ENCODE measurements around the gene AGBL4. TPM values are rescaled to one million over a fixed set of nuclear protein-coding genes. Genes with fewer than 3 reads are reported as not detected.

The AGBL4 gene
- total and polyA plus RNA-seq, 7 experiments from 2014 or later = 0.27 TPM; not detected in 6

DNA sequence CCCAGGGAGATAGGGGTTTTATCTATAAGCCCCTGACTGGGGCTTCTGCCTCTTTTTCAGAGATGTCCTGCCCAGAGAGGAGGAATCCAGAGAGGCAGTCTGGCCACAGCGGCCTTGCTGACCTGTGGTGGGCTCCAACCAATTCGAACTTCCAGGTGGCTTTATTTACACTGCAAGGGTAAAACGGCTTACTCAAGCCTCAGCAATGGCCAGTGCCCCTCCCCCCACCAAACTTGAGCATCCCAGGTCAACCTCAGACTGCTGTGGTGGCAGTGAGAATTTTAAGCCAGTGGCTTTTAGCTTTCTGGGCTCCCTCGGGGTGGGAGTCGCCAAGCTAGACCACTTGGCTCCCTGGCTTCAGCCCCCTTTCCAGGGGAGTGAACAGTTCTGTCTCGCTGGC is 863.1 kb downstream of the AGBL4 start:
- peaks cover 0 to 11% (median 3%) of the 10 kb centered on the region in 11 donors for H3K9me3 Mint-ChIP-seq
- Histone ChIP-seq H3K36me3 (ENCODE audit: control insufficient read depth in 2 of 3, insufficient read depth in 3 of 3, low read length in 3 of 3) (no peaks in the 10 kb centered on the region), H3K9me3 (ENCODE audit: control insufficient read depth in 2 of 3, low read length in 3 of 3) (no peaks in the 10 kb centered on the region), H3K27ac (ENCODE audit: low read depth, low read length) (no peak overlapping the region), H3K27me3 (ENCODE audit: control insufficient read depth in 2 of 2, insufficient read depth in 2 of 2, low read length in 2 of 2) (no peaks in the 10 kb centered on the region), H3K4me1 (ENCODE audit: control insufficient read depth in 2 of 2, insufficient read depth in 2 of 2, low read length in 2 of 2) (no peaks in the 10 kb centered on the region), H3K4me3 (ENCODE audit: low read length) (no peak overlapping the region)
- ATAC-seq (no peak), DNase-seq (no peak)
- H3K36me3 Mint-ChIP-seq = no peaks in the 10 kb centered on the region
- intact Hi-C loops (cut with micrococcal nuclease) = no loop called here
- H3K4me1 Mint-ChIP-seq = no peaks in the 10 kb centered on the region
- ChIA-PET POLR2A (no interaction called here), CTCF (no interaction called here)
- no peak overlapping the region for H3K4me3 Mint-ChIP-seq
- no peak overlapping the region for H3K27ac Mint-ChIP-seq
- H3K27me3 Mint-ChIP-seq = peaks cover 0 to 4% (median 0%) of the 10 kb centered on the region in 5 donors

GRCh38 chr1:49136738-49137251 is 887.0 kb downstream of the AGBL4 start:
- H3K4me1 Mint-ChIP-seq = no peaks in the 10 kb centered on the region
- H3K27ac ChIP-seq (ENCODE audit: low read depth, low read length) = no peak overlapping the region
- no peak overlapping the region for H3K27ac Mint-ChIP-seq
- H3K4me3 ChIP-seq (ENCODE audit: low read length) = no peak overlapping the region
- ATAC-seq = no peak
- intact Hi-C loops (cut with micrococcal nuclease) = no loop called here
- ChIA-PET CTCF (no interaction called here), POLR2A (no interaction called here)
- H3K36me3 ChIP-seq (ENCODE audit: control insufficient read depth in 2 of 3, insufficient read depth in 3 of 3, low read length in 3 of 3) = no peaks in the 10 kb centered on the region
- peaks cover 4 to 31% (median 11%) of the 10 kb centered on the region in 11 donors for H3K9me3 Mint-ChIP-seq
- H3K27me3 ChIP-seq (ENCODE audit: control insufficient read depth in 2 of 2, insufficient read depth in 2 of 2, low read length in 2 of 2) = no peaks in the 10 kb centered on the region
- DNase-seq = no peak
- H3K9me3 ChIP-seq (ENCODE audit: control insufficient read depth in 2 of 3, low read length in 3 of 3) = no peaks in the 10 kb centered on the region
- peaks cover 0 to 6% (median 3%) of the 10 kb centered on the region in 5 donors for H3K36me3 Mint-ChIP-seq
- H3K4me3 Mint-ChIP-seq = no peak overlapping the region
- H3K4me1 ChIP-seq (ENCODE audit: control insufficient read depth in 2 of 2, insufficient read depth in 2 of 2, low read length in 2 of 2) = no peaks in the 10 kb centered on the region
- H3K27me3 Mint-ChIP-seq = no peaks in the 10 kb centered on the region

GRCh38 chr1:49125746-49126145 is 898.0 kb downstream of the AGBL4 start:
- ChIA-PET POLR2A (no interaction called here), CTCF (no interaction called here)
- H3K4me1 ChIP-seq (ENCODE audit: control insufficient read depth in 2 of 2, insufficient read depth in 2 of 2, low read length in 2 of 2) = no peaks in the 10 kb centered on the region
- no peaks in the 10 kb centered on the region for H3K9me3 ChIP-seq (ENCODE audit: control insufficient read depth in 2 of 3, low read length in 3 of 3)
- Mint-ChIP-seq H3K27me3 (peaks cover 0 to 5% (median 0%) of the 10 kb centered on the region in 5 donors), H3K36me3 (no peaks in the 10 kb centered on the region), H3K9me3 (peaks cover 0 to 9% (median 5%) of the 10 kb centered on the region in 11 donors), H3K27ac (no peak overlapping the region), H3K4me1 (no peaks in the 10 kb centered on the region), H3K4me3 (no peak overlapping the region)
- no peak for ATAC-seq
- H3K4me3 ChIP-seq (ENCODE audit: low read length) = no peak overlapping the region
- intact Hi-C loops (cut with micrococcal nuclease) = no loop called here
- H3K36me3 ChIP-seq (ENCODE audit: control insufficient read depth in 2 of 3, insufficient read depth in 3 of 3, low read length in 3 of 3) = no peaks in the 10 kb centered on the region
- no peak for DNase-seq
- no peak overlapping the region for H3K27ac ChIP-seq (ENCODE audit: low read depth, low read length)
- no peaks in the 10 kb centered on the region for H3K27me3 ChIP-seq (ENCODE audit: control insufficient read depth in 2 of 2, insufficient read depth in 2 of 2, low read length in 2 of 2)

- Histone ChIP-seq H3K27me3 (ENCODE audit: control insufficient read depth in 2 of 2, insufficient read depth in 2 of 2, low read length in 2 of 2) (no peaks in the 10 kb centered on the region), H3K36me3 (ENCODE audit: control insufficient read depth in 2 of 3, insufficient read depth in 3 of 3, low read length in 3 of 3) (no peaks in the 10 kb centered on the region), H3K4me1 (ENCODE audit: control insufficient read depth in 2 of 2, insufficient read depth in 2 of 2, low read length in 2 of 2) (no peaks in the 10 kb centered on the region), H3K27ac (ENCODE audit: low read depth, low read length) (no peak overlapping the region), H3K4me3 (ENCODE audit: low read length) (no peak overlapping the region), H3K9me3 (ENCODE audit: control insufficient read depth in 2 of 3, low read length in 3 of 3) (no peaks in the 10 kb centered on the region)
- no peak overlapping the region for H3K4me3 Mint-ChIP-seq
- H3K27me3 Mint-ChIP-seq = peaks cover 0 to 5% (median 0%) of the 10 kb centered on the region in 5 donors
- intact Hi-C loops (cut with micrococcal nuclease) = no loop called here
- H3K27ac Mint-ChIP-seq = no peak overlapping the region
- ChIA-PET POLR2A (no interaction called here), CTCF (no interaction called here)
- peaks cover 0 to 15% (median 2%) of the 10 kb centered on the region in 11 donors for H3K9me3 Mint-ChIP-seq
- no peaks in the 10 kb centered on the region for H3K4me1 Mint-ChIP-seq
- ATAC-seq (no peak), DNase-seq (no peak)
- H3K36me3 Mint-ChIP-seq = no peaks in the 10 kb centered on the region
Measured at GRCh38 chr1:49111931-49112330, 911.8 kb downstream of the AGBL4 start.

DNA sequence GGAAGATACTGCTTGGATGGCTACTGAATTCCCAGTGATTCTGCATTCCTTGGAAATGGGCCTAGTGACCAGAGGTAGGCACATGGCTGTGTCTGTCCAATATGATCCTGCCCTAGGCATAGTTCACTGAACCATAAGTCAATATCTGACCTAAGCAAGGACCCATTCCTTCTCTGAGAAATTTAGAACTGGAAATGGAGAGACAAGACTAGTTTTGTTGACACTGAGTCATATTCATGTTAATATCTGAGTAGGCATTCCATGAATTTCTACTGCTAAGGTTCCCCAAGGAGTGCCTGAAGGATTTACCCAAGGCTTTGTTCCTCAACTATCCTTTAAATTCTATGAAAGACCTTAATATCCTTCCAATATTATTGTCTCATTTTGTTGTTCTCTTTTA is 917.3 kb downstream of the AGBL4 start:
- ChIA-PET CTCF (no interaction called here), POLR2A (no interaction called here)
- peaks cover 0 to 13% (median 0%) of the 10 kb centered on the region in 5 donors for H3K27me3 Mint-ChIP-seq
- ATAC-seq (no peak), DNase-seq (no peak)
- Histone ChIP-seq H3K36me3 (ENCODE audit: control insufficient read depth in 2 of 3, insufficient read depth in 3 of 3, low read length in 3 of 3) (no peaks in the 10 kb centered on the region), H3K4me1 (ENCODE audit: control insufficient read depth in 2 of 2, insufficient read depth in 2 of 2, low read length in 2 of 2) (no peaks in the 10 kb centered on the region), H3K4me3 (ENCODE audit: low read length) (no peak overlapping the region), H3K27me3 (ENCODE audit: control insufficient read depth in 2 of 2, insufficient read depth in 2 of 2, low read length in 2 of 2) (no peaks in the 10 kb centered on the region), H3K9me3 (ENCODE audit: control insufficient read depth in 2 of 3, low read length in 3 of 3) (no peaks in the 10 kb centered on the region), H3K27ac (ENCODE audit: low read depth, low read length) (no peak overlapping the region)
- H3K36me3 Mint-ChIP-seq = no peaks in the 10 kb centered on the region
- H3K4me3 Mint-ChIP-seq = no peak overlapping the region
- H3K9me3 Mint-ChIP-seq = peaks cover 0 to 19% (median 2%) of the 10 kb centered on the region in 11 donors
- no peak overlapping the region for H3K27ac Mint-ChIP-seq
- intact Hi-C loops (cut with micrococcal nuclease) = no loop called here
- H3K4me1 Mint-ChIP-seq = no peaks in the 10 kb centered on the region

- Mint-ChIP-seq H3K9me3 (peaks cover 0 to 15% (median 0%) of the 10 kb centered on the region in 11 donors), H3K36me3 (no peaks in the 10 kb centered on the region), H3K4me3 (no peak overlapping the region), H3K27me3 (peaks cover 0 to 8% (median 0%) of the 10 kb centered on the region in 5 donors), H3K4me1 (no peaks in the 10 kb centered on the region), H3K27ac (no peak overlapping the region)
- intact Hi-C loops (cut with micrococcal nuclease) = no loop called here
- no peaks in the 10 kb centered on the region for H3K36me3 ChIP-seq (ENCODE audit: control insufficient read depth in 2 of 3, insufficient read depth in 3 of 3, low read length in 3 of 3)
- H3K4me3 ChIP-seq (ENCODE audit: low read length) = no peak overlapping the region
- CTCF ChIA-PET = no interaction called here
- no peaks in the 10 kb centered on the region for H3K4me1 ChIP-seq (ENCODE audit: control insufficient read depth in 2 of 2, insufficient read depth in 2 of 2, low read length in 2 of 2)
- no peak overlapping the region for H3K27ac ChIP-seq (ENCODE audit: low read depth, low read length)
- H3K9me3 ChIP-seq (ENCODE audit: control insufficient read depth in 2 of 3, low read length in 3 of 3) = no peaks in the 10 kb centered on the region
- ATAC-seq = no peak
- H3K27me3 ChIP-seq (ENCODE audit: control insufficient read depth in 2 of 2, insufficient read depth in 2 of 2, low read length in 2 of 2) = no peaks in the 10 kb centered on the region
- DNase-seq = no peak
- POLR2A ChIA-PET = no interaction called here
Measured at GRCh38 chr1:49104575-49104974, 919.2 kb downstream of the AGBL4 start.

- Mint-ChIP-seq H3K36me3 (no peaks in the 10 kb centered on the region), H3K27me3 (peaks cover 0 to 8% (median 0%) of the 10 kb centered on the region in 5 donors), H3K4me1 (no peaks in the 10 kb centered on the region), H3K4me3 (no peak overlapping the region), H3K9me3 (peaks cover 0 to 15% (median 0%) of the 10 kb centered on the region in 11 donors), H3K27ac (no peak overlapping the region)
- POLR2A ChIA-PET = no interaction called here
- ATAC-seq (no peak), DNase-seq (no peak)
- Histone ChIP-seq H3K9me3 (ENCODE audit: control insufficient read depth in 2 of 3, low read length in 3 of 3) (no peaks in the 10 kb centered on the region), H3K36me3 (ENCODE audit: control insufficient read depth in 2 of 3, insufficient read depth in 3 of 3, low read length in 3 of 3) (no peaks in the 10 kb centered on the region), H3K4me1 (ENCODE audit: control insufficient read depth in 2 of 2, insufficient read depth in 2 of 2, low read length in 2 of 2) (no peaks in the 10 kb centered on the region), H3K27me3 (ENCODE audit: control insufficient read depth in 2 of 2, insufficient read depth in 2 of 2, low read length in 2 of 2) (no peaks in the 10 kb centered on the region), H3K27ac (ENCODE audit: low read depth, low read length) (no peak overlapping the region), H3K4me3 (ENCODE audit: low read length) (no peak overlapping the region)
- intact Hi-C loops (cut with micrococcal nuclease) = no loop called here
- CTCF ChIA-PET = no interaction called here
Measured at GRCh38 chr1:49102752-49103151, 921.0 kb downstream of the AGBL4 start.

All from naive thymus-derived CD4-positive, alpha-beta T cell (primary cell).